Subcutaneous abdominal adipose tissue (tissue), 5 donors: ENCODE results near the gene ACVR1B.

ENCODE experiments used
- H3K27ac ChIP-seq: one replicate; pipeline ENCODE4 v1.7.0; 2013; ENCODE audit warnings: low read depth, mild to moderate bottlenecking, inconsistent platforms, low read length, moderate library complexity
- H3K27me3 ChIP-seq, 5 donors: one replicate each; pipeline ENCODE4 v1.7.0; 2013; ENCODE audit warnings: low read length in 5 of 5, inconsistent platforms in 1 of 5; ENCODE audit not compliant: control insufficient read depth in 5 of 5, insufficient read depth in 4 of 5
- H3K36me3 ChIP-seq, 5 donors: one replicate each; pipeline ENCODE4 v1.7.0; 2013; ENCODE audit warnings: low read length in 5 of 5; ENCODE audit not compliant: control insufficient read depth in 5 of 5, insufficient read depth in 5 of 5
- H3K4me1 ChIP-seq, 5 donors: one replicate each; pipeline ENCODE4 v1.7.0; 2013; ENCODE audit warnings: low read length in 5 of 5, mild to moderate bottlenecking in 3 of 5, moderate library complexity in 1 of 5; ENCODE audit not compliant: control insufficient read depth in 5 of 5, insufficient read depth in 5 of 5
- H3K4me3 ChIP-seq, 5 donors: one replicate each; pipeline ENCODE4 v1.7.0; 2013; ENCODE audit warnings: low read length in 5 of 5, low read depth in 1 of 5
- H3K9ac ChIP-seq, 5 donors: one replicate each; pipeline ENCODE4 v1.7.0; 2013; ENCODE audit warnings: low read length in 5 of 5, mild to moderate bottlenecking in 4 of 5, moderate library complexity in 3 of 5
- H3K9me3 ChIP-seq, 5 donors: one replicate each; pipeline ENCODE4 v1.7.0; 2013; ENCODE audit warnings: low read length in 5 of 5; ENCODE audit not compliant: control insufficient read depth in 5 of 5
- donor health status: healthy.
- donor health status: healthy.
- donor health status: healthy.
- donor health status: healthy.
- donor health status: healthy.

ACVR1B gene

DNA sequence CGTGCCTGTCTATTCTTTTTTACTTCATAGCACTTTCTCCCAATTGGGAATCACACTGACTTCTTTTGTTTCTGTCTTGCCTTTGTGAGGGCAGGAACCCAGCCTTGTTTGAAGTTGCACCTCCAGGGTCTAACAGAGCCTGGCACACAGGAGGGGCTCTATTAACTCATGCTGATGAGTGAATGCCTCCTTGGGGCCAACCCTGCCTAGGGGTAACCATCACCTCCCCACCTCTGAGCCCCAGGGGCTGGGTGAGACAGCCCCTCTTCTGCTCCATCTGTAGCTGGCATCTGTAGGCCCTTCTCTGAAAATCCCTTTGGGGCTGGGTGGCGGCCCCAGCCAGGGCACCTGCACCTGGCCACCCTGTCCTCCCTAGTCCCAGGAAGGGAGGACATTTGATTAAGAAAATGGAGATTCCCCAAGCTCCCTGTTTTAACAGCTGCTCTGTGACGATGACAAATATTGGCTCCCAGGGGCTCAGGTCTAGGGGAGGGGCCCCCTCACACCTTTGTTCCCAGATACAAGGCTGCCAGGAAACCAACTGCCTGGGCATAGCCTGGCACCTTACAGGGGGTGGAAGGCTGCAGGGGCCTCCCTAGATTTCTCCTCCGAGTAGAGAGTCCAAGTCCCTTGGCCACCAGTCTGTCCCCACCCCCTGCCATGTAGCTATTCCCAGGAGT is 67.1 kb downstream of the ACVR1B start:
- Histone ChIP-seq H3K27ac (no peak overlapping the region), H3K27me3 (peaks cover 0 to 3% (median 0%) of the 10 kb centered on the region in 5 donors), H3K36me3 (peaks cover 0 to 16% (median 9%) of the 10 kb centered on the region in 5 donors), H3K9ac (no peak overlapping the region), H3K9me3 (no peaks in the 10 kb centered on the region), H3K4me1 (peaks cover 0 to 17% (median 10%) of the 10 kb centered on the region in 5 donors), H3K4me3 (no peak overlapping the region)

DNA sequence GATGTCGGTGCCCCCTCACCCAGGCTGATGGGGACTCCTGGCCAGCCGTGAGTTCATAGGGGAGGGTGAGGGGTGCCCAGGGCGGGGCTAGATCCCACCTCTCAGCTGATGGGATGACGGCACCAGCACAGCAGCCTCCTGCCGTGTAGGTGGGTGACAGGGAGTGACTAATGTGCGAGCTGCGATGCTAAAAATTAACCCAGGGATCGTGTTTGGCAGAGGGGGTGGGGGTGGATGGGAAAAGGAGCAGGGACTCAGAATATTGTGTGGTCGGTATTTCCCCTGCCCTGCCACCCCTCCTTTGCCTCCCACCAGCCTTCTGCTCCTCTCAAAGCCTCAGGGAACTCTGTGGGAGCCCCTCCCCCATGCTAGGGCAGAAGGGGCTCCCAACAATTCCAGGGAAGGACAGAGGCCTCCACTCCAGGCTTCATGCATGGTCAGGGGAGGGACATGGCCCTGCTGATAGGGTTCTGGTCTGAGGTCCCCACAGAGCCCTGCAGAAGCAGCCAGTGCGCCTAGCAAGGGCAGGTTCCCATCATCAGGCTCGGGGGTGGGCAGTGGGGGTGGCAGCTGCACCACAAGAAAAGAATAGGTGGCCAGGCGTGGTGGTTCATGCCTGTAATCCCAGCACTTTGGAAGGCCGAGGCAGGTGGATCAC is 67.7 kb downstream of the ACVR1B start:
- peaks cover 0 to 23% (median 16%) of the 10 kb centered on the region in 5 donors for H3K4me1 ChIP-seq
- no peak overlapping the region for H3K4me3 ChIP-seq
- H3K27me3 ChIP-seq: peaks cover 0 to 3% (median 0%) of the 10 kb centered on the region in 5 donors
- H3K27ac ChIP-seq: no peak overlapping the region
- H3K9me3 ChIP-seq: no peaks in the 10 kb centered on the region
- H3K36me3 ChIP-seq: peaks cover 0 to 10% (median 3%) of the 10 kb centered on the region in 5 donors
- no peak overlapping the region for H3K9ac ChIP-seq

DNA sequence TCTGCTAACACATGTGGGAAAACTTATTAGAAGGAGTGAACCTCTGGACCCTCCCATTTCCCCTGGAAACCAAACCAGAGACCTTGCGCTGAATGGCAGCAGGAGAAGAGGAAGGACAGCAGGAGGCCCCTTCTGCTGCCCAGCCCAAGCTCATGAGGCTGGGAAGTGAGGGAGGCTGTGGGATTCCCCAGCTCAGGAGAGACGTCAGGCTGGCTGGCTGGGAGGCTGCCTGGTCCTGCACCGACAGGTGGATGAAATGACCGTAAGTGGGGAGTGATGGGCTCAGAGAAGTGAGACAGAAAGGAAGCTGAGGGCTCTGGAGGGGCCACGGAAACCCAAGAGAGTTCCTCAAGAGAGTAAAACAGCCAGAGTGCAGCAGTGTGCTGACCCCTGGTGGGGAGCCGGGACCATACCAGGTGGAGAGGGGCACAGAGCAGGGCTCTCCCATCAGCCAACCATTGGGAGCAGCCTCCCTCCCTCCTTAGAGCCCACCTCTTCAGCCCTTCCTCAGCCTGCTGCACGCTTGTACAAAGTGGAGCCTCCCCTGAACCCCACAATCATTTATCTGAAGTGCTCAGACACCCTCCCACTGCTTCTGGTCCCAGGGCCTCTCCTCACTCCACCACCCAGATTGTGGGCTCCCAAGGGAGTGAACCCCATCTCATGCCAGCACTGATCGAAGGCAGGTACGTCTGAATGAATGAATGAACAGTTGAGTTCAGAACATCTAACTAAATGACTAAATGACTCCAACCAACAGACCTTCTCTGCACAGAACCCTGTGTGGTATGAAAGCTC is 69.2 kb downstream of the ACVR1B start:
- Histone ChIP-seq H3K9me3 (no peaks in the 10 kb centered on the region), H3K36me3 (peaks cover 0 to 3% (median 0%) of the 10 kb centered on the region in 5 donors), H3K9ac (no peak overlapping the region), H3K27me3 (peaks cover 0 to 3% (median 0%) of the 10 kb centered on the region in 5 donors), H3K27ac (no peak overlapping the region), H3K4me1 (peaks cover 0 to 38% (median 28%) of the 10 kb centered on the region in 5 donors), H3K4me3 (no peak overlapping the region)

DNA sequence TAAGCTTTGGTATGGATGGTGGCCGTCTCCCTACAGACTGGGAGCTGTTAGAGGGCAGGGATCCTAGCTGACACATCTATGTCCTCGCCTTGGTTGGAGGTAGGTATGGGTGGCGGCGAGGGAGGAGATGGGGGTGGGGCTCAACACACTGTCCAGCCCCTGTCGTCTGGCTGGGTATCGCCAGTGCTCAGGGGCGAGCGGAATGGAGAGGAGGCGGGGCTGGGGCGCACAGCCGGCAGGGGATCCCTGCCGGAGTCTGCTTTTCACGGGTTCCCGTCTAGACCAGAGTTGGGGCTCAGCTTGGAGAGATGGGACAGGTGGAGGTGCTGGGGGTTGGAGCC is 71.3 kb downstream of the ACVR1B start:
- H3K9ac ChIP-seq: peak overlapping the region in 3 of 5 donors; percentile 7 to 58 (median 20)
- no peak overlapping the region for H3K27ac ChIP-seq
- H3K4me1 ChIP-seq: peaks cover 0 to 42% (median 31%) of the 10 kb centered on the region in 5 donors

DNA sequence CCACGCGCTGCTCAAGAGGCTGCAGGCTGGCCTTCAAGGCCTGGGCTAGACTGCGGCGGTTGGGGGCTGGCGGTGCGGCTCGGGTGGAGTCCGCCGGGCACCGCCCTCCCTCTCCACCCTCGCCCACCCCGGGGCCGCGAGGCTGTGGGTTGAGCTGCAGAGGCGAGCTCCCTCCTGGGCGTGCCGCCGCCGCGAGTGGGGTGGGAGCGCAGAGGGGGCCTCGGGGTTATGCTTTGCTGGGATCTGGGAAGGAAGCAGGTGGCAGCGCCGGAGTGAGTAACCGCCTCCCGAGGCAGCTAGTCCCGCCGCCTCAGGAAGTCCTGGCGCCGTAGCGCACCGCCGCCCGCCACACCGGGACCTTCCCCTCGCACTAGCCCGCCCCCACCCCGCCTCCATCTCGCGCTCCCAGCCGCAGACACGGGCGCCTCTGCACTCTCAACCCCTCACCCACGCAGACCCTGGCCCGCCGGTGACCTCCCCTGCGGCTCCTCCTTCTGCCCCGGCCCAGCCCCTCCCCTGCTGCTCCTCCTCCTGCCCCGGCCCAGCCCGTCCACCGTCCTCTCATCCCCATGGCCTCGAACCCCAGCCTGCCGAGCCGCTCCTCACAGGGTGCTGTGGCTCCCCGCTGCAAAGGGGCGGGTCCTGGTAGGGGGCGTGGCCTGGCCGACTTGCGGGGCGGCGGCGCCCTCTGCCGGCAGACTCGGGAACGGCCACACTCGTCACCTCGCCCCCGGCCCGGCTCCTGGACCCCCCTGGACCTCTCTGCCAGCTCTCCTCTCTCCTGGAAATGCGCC is 71.9 kb downstream of the ACVR1B start:
- Histone ChIP-seq H3K4me3 (peak overlapping the region in 4 of 5 donors; percentile 51 to 66 (median 60)), H3K27me3 (peaks cover 0 to 3% (median 0%) of the 10 kb centered on the region in 5 donors), H3K9ac (peak overlapping the region in 4 of 5 donors; percentile 21 to 66 (median 58)), H3K9me3 (no peaks in the 10 kb centered on the region), H3K4me1 (peaks cover 0 to 42% (median 31%) of the 10 kb centered on the region in 5 donors), H3K27ac (no peak overlapping the region), H3K36me3 (no peaks in the 10 kb centered on the region)

More for the DNA sequence above, 71.3 kb downstream of the ACVR1B start:
- Histone ChIP-seq H3K27me3 (peaks cover 0 to 3% (median 0%) of the 10 kb centered on the region in 5 donors), H3K4me3 (peak overlapping the region in 4 of 5 donors; percentile 51 to 66 (median 60)), H3K9me3 (no peaks in the 10 kb centered on the region), H3K36me3 (no peaks in the 10 kb centered on the region)

DNA sequence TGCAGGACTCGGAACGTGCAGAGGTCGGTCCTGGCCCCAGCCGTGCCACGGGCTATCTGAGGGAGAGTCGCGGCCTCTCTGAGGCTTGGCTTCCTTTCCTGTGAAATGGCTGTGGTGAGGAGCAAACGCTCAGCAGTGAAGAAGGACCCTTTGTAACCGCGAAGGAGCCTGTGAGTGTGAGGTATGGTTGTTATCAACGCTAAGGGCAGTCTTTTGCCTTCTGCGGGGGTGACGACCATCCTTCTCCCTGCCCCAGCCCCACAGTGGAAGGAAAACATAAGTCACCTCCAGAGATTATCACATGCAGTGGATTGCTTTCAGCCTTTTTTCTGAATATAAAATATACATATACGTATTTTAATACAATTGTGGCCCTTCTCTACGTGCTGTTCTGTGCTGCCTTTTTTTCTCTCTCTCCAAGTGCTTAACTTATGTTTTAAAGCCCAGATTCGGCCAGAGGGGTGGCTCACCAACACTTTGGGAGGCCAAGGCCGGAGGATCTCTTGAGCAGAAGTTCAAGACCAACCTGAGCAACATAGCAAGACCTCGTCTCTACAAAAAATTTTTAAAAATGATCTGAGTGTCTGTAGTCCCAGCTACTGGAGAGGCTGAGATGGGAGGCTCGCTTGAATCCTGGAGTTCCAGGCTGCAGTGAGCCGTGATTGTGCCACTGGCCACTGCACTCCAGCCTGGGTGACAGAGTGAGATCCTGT is 72.6 kb downstream of the ACVR1B start:
- peak overlapping the region in 4 of 5 donors; percentile 51 to 66 (median 60) for H3K4me3 ChIP-seq
- H3K36me3 ChIP-seq: no peaks in the 10 kb centered on the region
- H3K9ac ChIP-seq: peak overlapping the region in 4 of 5 donors; percentile 21 to 66 (median 58)
- peaks cover 0 to 42% (median 31%) of the 10 kb centered on the region in 5 donors for H3K4me1 ChIP-seq
- no peak overlapping the region for H3K27ac ChIP-seq
- no peaks in the 10 kb centered on the region for H3K9me3 ChIP-seq
- peaks cover 0 to 3% (median 0%) of the 10 kb centered on the region in 5 donors for H3K27me3 ChIP-seq

DNA sequence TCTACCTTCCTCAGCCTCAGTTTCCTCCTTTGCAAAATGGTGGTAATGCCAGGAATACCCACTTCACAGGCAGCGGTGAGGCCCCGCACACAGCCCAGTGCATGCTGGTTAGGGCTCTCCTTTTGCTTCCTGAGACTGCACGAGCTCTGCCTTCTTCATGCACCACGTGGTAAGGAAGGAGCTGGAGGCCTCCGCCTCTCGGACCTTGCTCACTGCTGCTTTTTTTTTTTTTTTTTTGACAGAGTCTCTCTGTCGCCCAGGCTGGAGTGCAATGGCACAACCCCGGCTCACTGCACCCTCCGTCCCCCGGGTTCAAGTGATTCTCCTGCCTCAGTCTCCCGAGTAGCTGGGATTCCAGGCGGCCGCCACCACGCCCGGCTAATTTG is 73.3 kb downstream of the ACVR1B start:
- H3K4me3 ChIP-seq: peak overlapping the region in 2 of 5 donors; percentile 26 to 57
- H3K9ac ChIP-seq: peak overlapping the region in 1 of 5 donors; percentile 71
- H3K36me3 ChIP-seq: no peaks in the 10 kb centered on the region
- H3K27ac ChIP-seq: peak overlapping the region; percentile 55
- H3K27me3 ChIP-seq: peaks cover 0 to 3% (median 0%) of the 10 kb centered on the region in 5 donors
- peaks cover 0 to 42% (median 31%) of the 10 kb centered on the region in 5 donors for H3K4me1 ChIP-seq
- no peaks in the 10 kb centered on the region for H3K9me3 ChIP-seq

DNA sequence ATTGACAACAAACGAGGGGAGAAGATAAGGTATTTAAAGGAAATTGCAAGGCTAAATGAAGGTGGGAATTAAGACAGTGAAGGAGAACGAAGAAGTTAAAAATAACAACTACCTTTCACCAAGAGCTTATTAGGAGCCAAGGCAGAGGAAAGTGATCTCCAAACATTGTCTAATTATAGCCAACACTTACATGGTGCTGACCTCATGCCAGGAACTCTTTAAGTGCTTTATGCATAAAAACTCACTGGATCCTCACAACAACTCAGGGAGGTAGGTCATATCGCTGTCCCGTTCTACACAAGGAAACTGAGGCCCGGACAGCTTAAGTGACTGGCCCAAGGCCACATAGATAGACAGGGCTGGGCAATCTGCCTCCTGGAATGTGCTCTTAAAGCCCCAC is 74.8 kb downstream of the ACVR1B start:
- H3K27ac ChIP-seq: no peak overlapping the region
- H3K4me1 ChIP-seq: peaks cover 0 to 35% (median 28%) of the 10 kb centered on the region in 5 donors
- peaks cover 0 to 3% (median 0%) of the 10 kb centered on the region in 5 donors for H3K27me3 ChIP-seq
- H3K4me3 ChIP-seq: no peak overlapping the region
- no peak overlapping the region for H3K9ac ChIP-seq
- no peaks in the 10 kb centered on the region for H3K9me3 ChIP-seq
- no peaks in the 10 kb centered on the region for H3K36me3 ChIP-seq
